GM23338 (cell line): ENCODE measurements around the gene IGSF10. TPM values are rescaled to one million over a fixed set of nuclear protein-coding genes. Genes with fewer than 3 reads are reported as not detected.

Experiments used
- ATAC-seq: fragments of 200-7000 bp; cut with Tn5 transposase; 3 replicates; pipeline ENCODE4 v1.9.1; 2020
- DNase-seq: peaks from one replicate; pipeline ENCODE4 v3.0.0-alpha.2; 2015; ENCODE audit warnings: low spot score
- H2AFZ ChIP-seq: fragments of 200-600 bp; sonication (generic); 2 replicates; pipeline ENCODE4 v1.8.0; 2016; ENCODE audit warnings: antibody characterized with exemption, mild to moderate bottlenecking, moderate library complexity
- H3F3A ChIP-seq: fragments of 200-600 bp; sonication (generic); replicated peaks from 2 replicates; pipeline ENCODE4 v1.8.0; 2017; ENCODE audit warnings: antibody characterized with exemption, mixed run types, low read depth
- H3K27ac ChIP-seq: fragments of 200-600 bp; sonication (generic); 2 replicates; pipeline ENCODE4 v1.6.1; 2016; ENCODE audit warnings: low read depth
- H3K27me3 ChIP-seq: fragments of 200-600 bp; sonication (generic); 2 replicates; pipeline ENCODE4 v1.8.0; 2016; ENCODE audit warnings: mild to moderate bottlenecking, mixed run types, moderate library complexity; ENCODE audit not compliant: insufficient read depth
- H3K36me3 ChIP-seq: fragments of 200-600 bp; sonication (generic); 2 replicates; pipeline ENCODE4 v1.8.0; 2016; ENCODE audit warnings: mild to moderate bottlenecking; ENCODE audit not compliant: insufficient read depth
- H3K4me1 ChIP-seq: fragments of 200-600 bp; sonication (generic); 2 replicates; pipeline ENCODE4 v1.8.0; 2016; ENCODE audit warnings: mild to moderate bottlenecking, moderate library complexity; ENCODE audit not compliant: insufficient read depth
- H3K4me2 ChIP-seq: fragments of 200-600 bp; sonication (generic); 2 replicates; pipeline ENCODE4 v1.7.1; 2017; ENCODE audit warnings: mixed run types
- H3K4me3 ChIP-seq: fragments of 200-600 bp; sonication (generic); 2 replicates; pipeline ENCODE4 v1.6.1; 2016; ENCODE audit warnings: mixed run types
- H3K79me2 ChIP-seq: fragments of 200-600 bp; sonication (generic); replicated peaks from 2 replicates; pipeline ENCODE4 v1.8.0; 2017; ENCODE audit warnings: mild to moderate bottlenecking; ENCODE audit not compliant: insufficient read depth
- H3K9me2 ChIP-seq: fragments of 200-600 bp; sonication (generic); 2 replicates; pipeline ENCODE4 v1.8.0; 2017; ENCODE audit not compliant: insufficient read depth
- H4K20me1 ChIP-seq: fragments of 200-600 bp; sonication (generic); replicated peaks from 2 replicates; pipeline ENCODE4 v1.8.0; 2017; ENCODE audit warnings: mild to moderate bottlenecking; ENCODE audit not compliant: insufficient read depth
- H3K27ac Mint-ChIP-seq: 2 replicates; pipeline ENCODE4 v1.8.0; 2020; ENCODE audit warnings: inconsistent platforms, mild to moderate bottlenecking, moderate library complexity, mixed read lengths
- H3K27me3 Mint-ChIP-seq: 3 replicates; pipeline ENCODE4 v1.8.0; 2022; ENCODE audit warnings: low read depth, mild to moderate bottlenecking, moderate library complexity, mixed read lengths, inconsistent platforms; ENCODE audit not compliant: insufficient read depth, poor library complexity
- H3K36me3 Mint-ChIP-seq: 3 replicates; pipeline ENCODE4 v1.8.0; 2021; ENCODE audit warnings: low read depth, mild to moderate bottlenecking, inconsistent platforms, moderate library complexity, mixed read lengths
- H3K4me1 Mint-ChIP-seq: 3 replicates; pipeline ENCODE4 v1.8.0; 2020; ENCODE audit warnings: mild to moderate bottlenecking, inconsistent platforms, mixed read lengths
- H3K4me3 Mint-ChIP-seq: 3 replicates; pipeline ENCODE4 v1.8.0; 2021; ENCODE audit warnings: moderate library complexity, mild to moderate bottlenecking, inconsistent platforms, mixed read lengths
- H3K9me3 Mint-ChIP-seq: 3 replicates; pipeline ENCODE4 v1.8.0; 2020; ENCODE audit warnings: moderate library complexity, mild to moderate bottlenecking, inconsistent platforms, mixed read lengths
- CREB1 ChIP-seq: fragments of 250-450 bp; sonication (Bioruptor Pico); IDR thresholded peaks from 2 replicates; pipeline ENCODE4 v1.5.0; 2020; ENCODE audit warnings: low read depth, mild to moderate bottlenecking, moderate library complexity
- CTCF ChIP-seq, 2 experiments: fragments of 200-600 bp in 1 of 2; sonication (generic) in 1 of 2; conservative IDR thresholded peaks; 2 replicates each; pipeline versions ENCODE4 v1.5.1 to v1.6.1; 2016 to 2017; ENCODE audit warnings: antibody characterized with exemption in 2 of 2, low read depth in 2 of 2, mild to moderate bottlenecking in 2 of 2, moderate library complexity in 1 of 2
- ETS1 ChIP-seq: IDR thresholded peaks from 2 replicates; pipeline ENCODE4 v1.6.1; 2016; ENCODE audit warnings: antibody characterized with exemption
- EZH2 ChIP-seq: fragments of 200-600 bp; sonication (generic); IDR thresholded peaks from one replicate; pipeline ENCODE4 v1.8.0; 2017; ENCODE audit warnings: antibody characterized with exemption, mild to moderate bottlenecking, low read depth; ENCODE audit not compliant: unreplicated experiment
- EZH2phosphoT487 ChIP-seq: fragments of 200-600 bp; sonication (generic); IDR thresholded peaks from one replicate; pipeline ENCODE4 v1.8.1; 2018; ENCODE audit warnings: antibody characterized with exemption; ENCODE audit not compliant: unreplicated experiment
- JUNB ChIP-seq: IDR thresholded peaks from one replicate; pipeline ENCODE4 v1.6.1; 2016; ENCODE audit warnings: antibody characterized with exemption; ENCODE audit not compliant: unreplicated experiment
- NANOG ChIP-seq: IDR thresholded peaks from 2 replicates; pipeline ENCODE4 v1.6.1; 2016; ENCODE audit warnings: antibody characterized with exemption, borderline replicate concordance
- POLR2AphosphoS5 ChIP-seq: IDR thresholded peaks from 2 replicates; pipeline ENCODE4 v1.6.1; 2016; ENCODE audit warnings: antibody characterized with exemption, low read depth
- STAT1 ChIP-seq: IDR thresholded peaks from one replicate; pipeline ENCODE4 v1.6.1; 2016; ENCODE audit warnings: antibody characterized with exemption; ENCODE audit not compliant: unreplicated experiment
- ZNF114 ChIP-seq: fragments of 250-450 bp; sonication (Bioruptor Pico); IDR thresholded peaks from 2 replicates; pipeline ENCODE4 v1.5.0; 2020; ENCODE audit warnings: mild to moderate bottlenecking, moderate library complexity
- ZNF331 ChIP-seq: fragments of 250-450 bp; sonication (Bioruptor Pico); IDR thresholded peaks from 2 replicates; pipeline ENCODE4 v1.5.0; 2020; ENCODE audit warnings: low read depth, mild to moderate bottlenecking, moderate library complexity
- ZNF462 ChIP-seq: fragments of 250-450 bp; sonication (Bioruptor Pico); IDR thresholded peaks from 2 replicates; pipeline ENCODE4 v1.5.0; 2020; ENCODE audit warnings: mild to moderate bottlenecking, moderate library complexity
- polyA plus RNA-seq: library from polyadenylated mRNA; unstranded; fragments of >200 nt; fragmentation: Nextera tagmentation; extraction: Ambion mirVana; gene quantifications from 2 replicates; pipeline ENCODE4 v1.2.1, GENCODE V29; 2016
- total RNA-seq: library from RNA; depleted of rRNA; stranded (reverse); fragments of >200 nt; shearing (Covaris generic); gene quantifications from 2 replicates; pipeline ENCODE4 v1.2.3, GENCODE V29; 2014
- TF ChIP-seq, protein P1 (sequence below): IDR thresholded peaks from one replicate; pipeline ENCODE4 v1.6.1; 2018; ENCODE audit warnings: antibody characterized with exemption; ENCODE audit not compliant: unreplicated experiment

IGSF10 gene
- total and polyA plus RNA-seq, 2 experiments from 2014 or later, result 0.50 to 0.94 TPM

DNA sequence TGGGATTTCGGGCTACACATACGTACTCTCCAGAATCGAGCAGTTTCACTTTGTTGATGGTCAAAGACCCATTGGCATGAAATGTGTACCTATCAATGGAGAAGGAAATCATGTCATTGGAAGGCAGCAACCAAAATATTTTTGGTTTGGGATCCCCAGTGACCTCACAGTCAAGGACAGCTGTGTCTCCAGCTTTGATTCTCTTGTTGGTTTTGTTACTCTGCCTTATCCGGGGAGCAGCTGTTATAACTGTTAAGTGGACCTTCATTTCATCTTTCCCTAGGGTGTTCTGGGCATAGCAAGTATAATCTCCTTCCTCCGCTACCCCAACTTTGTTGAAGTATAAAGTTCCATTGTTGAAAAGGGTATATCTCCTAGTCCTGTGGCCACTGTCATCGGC is 23.0 kb downstream of the IGSF10 start:
- H3K4me1 Mint-ChIP-seq, result peaks cover 33% of the 10 kb centered on the region
- no peaks in the 10 kb centered on the region for H3K36me3 ChIP-seq
- no peak overlapping the region for H3K27ac ChIP-seq
- ATAC-seq (no peak), DNase-seq (no peak)
- no peaks in the 10 kb centered on the region for H4K20me1 ChIP-seq
- no peak overlapping the region for H3K4me3 ChIP-seq
- peaks cover 32% of the 10 kb centered on the region for H3K4me1 ChIP-seq
- TF ChIP-seq EZH2phosphoT487 (no peak), EZH2 (no peak), POLR2AphosphoS5 (no peak), JUNB (no peak), CREB1 (CRISPR knock-in tag) (no peak), ETS1 (no peak), CTCF (conservative IDR thresholded peaks at IDR 0.05; ENCODE audit: low read depth in 2 of 2) (no peak), NANOG (no peak), ZNF114 (CRISPR knock-in tag) (no peak), ZNF462 (CRISPR knock-in tag) (no peak), STAT1 (no peak), ZNF331 (CRISPR knock-in tag) (no peak)
- TF ChIP-seq, protein P1, sequence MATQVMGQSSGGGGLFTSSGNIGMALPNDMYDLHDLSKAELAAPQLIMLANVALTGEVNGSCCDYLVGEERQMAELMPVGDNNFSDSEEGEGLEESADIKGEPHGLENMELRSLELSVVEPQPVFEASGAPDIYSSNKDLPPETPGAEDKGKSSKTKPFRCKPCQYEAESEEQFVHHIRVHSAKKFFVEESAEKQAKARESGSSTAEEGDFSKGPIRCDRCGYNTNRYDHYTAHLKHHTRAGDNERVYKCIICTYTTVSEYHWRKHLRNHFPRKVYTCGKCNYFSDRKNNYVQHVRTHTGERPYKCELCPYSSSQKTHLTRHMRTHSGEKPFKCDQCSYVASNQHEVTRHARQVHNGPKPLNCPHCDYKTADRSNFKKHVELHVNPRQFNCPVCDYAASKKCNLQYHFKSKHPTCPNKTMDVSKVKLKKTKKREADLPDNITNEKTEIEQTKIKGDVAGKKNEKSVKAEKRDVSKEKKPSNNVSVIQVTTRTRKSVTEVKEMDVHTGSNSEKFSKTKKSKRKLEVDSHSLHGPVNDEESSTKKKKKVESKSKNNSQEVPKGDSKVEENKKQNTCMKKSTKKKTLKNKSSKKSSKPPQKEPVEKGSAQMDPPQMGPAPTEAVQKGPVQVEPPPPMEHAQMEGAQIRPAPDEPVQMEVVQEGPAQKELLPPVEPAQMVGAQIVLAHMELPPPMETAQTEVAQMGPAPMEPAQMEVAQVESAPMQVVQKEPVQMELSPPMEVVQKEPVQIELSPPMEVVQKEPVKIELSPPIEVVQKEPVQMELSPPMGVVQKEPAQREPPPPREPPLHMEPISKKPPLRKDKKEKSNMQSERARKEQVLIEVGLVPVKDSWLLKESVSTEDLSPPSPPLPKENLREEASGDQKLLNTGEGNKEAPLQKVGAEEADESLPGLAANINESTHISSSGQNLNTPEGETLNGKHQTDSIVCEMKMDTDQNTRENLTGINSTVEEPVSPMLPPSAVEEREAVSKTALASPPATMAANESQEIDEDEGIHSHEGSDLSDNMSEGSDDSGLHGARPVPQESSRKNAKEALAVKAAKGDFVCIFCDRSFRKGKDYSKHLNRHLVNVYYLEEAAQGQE, result no peak
- no peak overlapping the region for H3K4me2 ChIP-seq
- H3K79me2 ChIP-seq, result no peaks in the 10 kb centered on the region
- no peaks in the 10 kb centered on the region for H3K27me3 ChIP-seq
- no peaks in the 10 kb centered on the region for H3F3A ChIP-seq
- no peak overlapping the region for H3K27ac Mint-ChIP-seq
- no peaks in the 10 kb centered on the region for H3K36me3 Mint-ChIP-seq
- no peak overlapping the region for H2AFZ ChIP-seq
- H3K9me2 ChIP-seq, result no peaks in the 10 kb centered on the region
- no peaks in the 10 kb centered on the region for H3K27me3 Mint-ChIP-seq
- H3K9me3 Mint-ChIP-seq, result no peaks in the 10 kb centered on the region
- no peak overlapping the region for H3K4me3 Mint-ChIP-seq
